ENCODE results near the gene LY6G5C. TPM values are rescaled to one million over a fixed set of nuclear protein-coding genes. Genes with fewer than 3 reads are reported as not detected.
A peak's percentile ranks its signal among the peaks of the same experiment; 100 is the strongest.

Gene LY6G5C
- total RNA-seq, 4 donors from 2014 or later = not detected

- Histone ChIP-seq H3K27me3 (no peaks in the 10 kb centered on the region), H3K9me3 (no peaks in the 10 kb centered on the region), H3K27ac (peak within 1 kb of the TSS; percentile 92 to 99 (median 95)), H3K4me1 (peaks cover 2 to 46% (median 5%) of the 10 kb centered on the region in 4 donors), H3K36me3 (peaks cover 0 to 46% (median 0%) of the 10 kb centered on the region in 3 donors), H3K4me3 (peak within 1 kb of the TSS; percentile 68 to 95 (median 79))
- peak; percentile 80 to 85 for TF ChIP-seq POLR2A (IDR thresholded peaks at IDR 0.05)
- TF ChIP-seq CTCF (IDR thresholded peaks at IDR 0.05) = peak in 2 of 6 experiments; percentile 12 to 18
- peak; percentile 99 to 100 (median 99) for DNase-seq
These were observed 15.1 kb downstream of the LY6G5C start, which contains the start of gene CSNK2B for GRCh38 chr6:31665501-31666336. CSNK2B (plus strand) TSS chr6:31666080; CDS start chr6:31666832, 752 bp downstream.

- Histone ChIP-seq H3K4me3 (peak within 1 kb of the TSS; percentile 68 to 95 (median 79)), H3K27ac (peak within 1 kb of the TSS; percentile 92 to 99 (median 95))
These were observed 15.9 kb downstream of the LY6G5C start, which contains the start of gene GPANK1 for GRCh38 chr6:31664790-31665500. GPANK1 (minus strand) TSS chr6:31664997; CDS start chr6:31664478, 519 bp downstream.

GRCh38 chr6:31663961-31664789 is 16.7 kb downstream of the LY6G5C start:
- Histone ChIP-seq H3K27me3 (no peaks in the 10 kb centered on the region), H3K9me3 (no peaks in the 10 kb centered on the region), H3K4me3 (peak overlapping the region; percentile 68 to 95 (median 79)), H3K27ac (peak overlapping the region; percentile 92 to 99 (median 95)), H3K4me1 (peaks cover 4 to 53% (median 10%) of the 10 kb centered on the region in 4 donors), H3K36me3 (peaks cover 0 to 31% (median 0%) of the 10 kb centered on the region in 3 donors)
- peak in 1 of 3 donors; percentile 61 for DNase-seq
- TF ChIP-seq POLR2A (IDR thresholded peaks at IDR 0.05) = no peak

More at GRCh38 chr6:31664790-31665500, 15.9 kb downstream of the LY6G5C start, which contains the start of gene GPANK1:
- DNase-seq = peak; percentile 89 to 97 (median 94)
- Histone ChIP-seq H3K27me3 (no peaks in the 10 kb centered on the region), H3K9me3 (no peaks in the 10 kb centered on the region), H3K36me3 (peaks cover 0 to 38% (median 0%) of the 10 kb centered on the region in 3 donors), H3K4me1 (peaks cover 2 to 46% (median 5%) of the 10 kb centered on the region in 4 donors)
- peak; percentile 62 to 81 for TF ChIP-seq POLR2A (IDR thresholded peaks at IDR 0.05)
- TF ChIP-seq CTCF (IDR thresholded peaks at IDR 0.05) = no peak

- peaks cover 0 to 23% (median 0%) of the 10 kb centered on the region in 3 donors for H3K36me3 ChIP-seq
- no peak for DNase-seq
- no peaks in the 10 kb centered on the region for H3K9me3 ChIP-seq
- no peaks in the 10 kb centered on the region for H3K27me3 ChIP-seq
- H3K4me1 ChIP-seq = peaks cover 9 to 61% (median 18%) of the 10 kb centered on the region in 4 donors
- TF ChIP-seq CTCF (IDR thresholded peaks at IDR 0.05) = no peak
- TF ChIP-seq POLR2A (IDR thresholded peaks at IDR 0.05) = no peak
- H3K27ac ChIP-seq = peak overlapping the region; percentile 92 to 99 (median 95)
- H3K4me3 ChIP-seq = peak overlapping the region; percentile 68 to 95 (median 79)
These were observed 17.5 kb downstream of the LY6G5C start for GRCh38 chr6:31663126-31663960.

- H3K27me3 ChIP-seq = no peaks in the 10 kb centered on the region
- H3K36me3 ChIP-seq = peaks cover 0 to 20% (median 0%) of the 10 kb centered on the region in 3 donors
- H3K9me3 ChIP-seq = no peaks in the 10 kb centered on the region
- H3K27ac ChIP-seq = no peak overlapping the region
- peaks cover 9 to 68% (median 19%) of the 10 kb centered on the region in 4 donors for H3K4me1 ChIP-seq
- no peak for DNase-seq
- no peak overlapping the region for H3K4me3 ChIP-seq
- no peak for TF ChIP-seq CTCF (IDR thresholded peaks at IDR 0.05)
- no peak for TF ChIP-seq POLR2A (IDR thresholded peaks at IDR 0.05)
These were observed 18.6 kb downstream of the LY6G5C start for GRCh38 chr6:31662124-31662723.
